Neural progenitor cell (in vitro differentiated cells): Measurements from ENCODE around the gene GAL3ST2. TPM values are rescaled to one million over a fixed set of nuclear protein-coding genes. Genes with fewer than 3 reads are reported as not detected.
A peak's percentile ranks its signal among the peaks of the same experiment; 100 is the strongest.

Source experiments
- DNase-seq: peaks from one replicate; pipeline ENCODE4 v3.0.0-alpha.2; 2016; ENCODE audit warnings: low spot score
- H2AFZ ChIP-seq: fragments of 200-600 bp; sonication (generic); replicated peaks from 2 replicates; pipeline ENCODE4 v1.6.1; 2016; ENCODE audit warnings: antibody characterized with exemption
- H3F3A ChIP-seq: fragments of 200-600 bp; sonication (generic); 2 replicates; pipeline ENCODE4 v1.6.1; 2016; ENCODE audit warnings: antibody characterized with exemption, low read depth
- H3K27ac ChIP-seq: fragments of 200-600 bp; sonication (generic); 2 replicates; pipeline ENCODE4 v1.5.1; 2016; ENCODE audit warnings: mild to moderate bottlenecking
- H3K27me3 ChIP-seq: fragments of 200-600 bp; sonication (generic); 2 replicates; pipeline ENCODE4 v1.6.1; 2016; ENCODE audit warnings: mild to moderate bottlenecking, moderate library complexity
- H3K36me3 ChIP-seq: fragments of 200-600 bp; sonication (generic); 2 replicates; pipeline ENCODE4 v1.5.1; 2016
- H3K4me1 ChIP-seq: fragments of 200-600 bp; sonication (generic); 2 replicates; pipeline ENCODE4 v1.6.1; 2016; ENCODE audit warnings: mixed run types
- H3K4me2 ChIP-seq: fragments of 200-600 bp; sonication (generic); 2 replicates; pipeline ENCODE4 v1.6.1; 2016
- H3K4me3 ChIP-seq: fragments of 200-600 bp; sonication (generic); 2 replicates; pipeline ENCODE4 v1.5.1; 2016
- H3K79me2 ChIP-seq: fragments of 200-600 bp; sonication (generic); 2 replicates; pipeline ENCODE4 v1.6.1; 2016; ENCODE audit warnings: low read depth
- H3K9ac ChIP-seq: fragments of 200-600 bp; sonication (generic); 2 replicates; pipeline ENCODE4 v1.6.1; 2016
- H3K9me3 ChIP-seq: fragments of 200-600 bp; sonication (generic); 2 replicates; pipeline ENCODE4 v1.5.1; 2016; ENCODE audit warnings: low read depth
- H4K20me1 ChIP-seq: fragments of 200-600 bp; sonication (generic); 2 replicates; pipeline ENCODE4 v1.6.1; 2016; ENCODE audit warnings: low read depth
- H3K27ac Mint-ChIP-seq: 3 replicates; pipeline ENCODE4 v1.8.0; 2021; ENCODE audit warnings: mixed read lengths
- H3K27me3 Mint-ChIP-seq: 2 replicates; pipeline ENCODE4 v1.8.0; 2022; ENCODE audit warnings: low read depth, mild to moderate bottlenecking, inconsistent platforms, moderate library complexity, mixed read lengths; ENCODE audit not compliant: insufficient read depth
- H3K36me3 Mint-ChIP-seq: 3 replicates; pipeline ENCODE4 v1.8.0; 2021; ENCODE audit warnings: mixed read lengths
- H3K4me1 Mint-ChIP-seq: 3 replicates; pipeline ENCODE4 v1.8.0; 2021; ENCODE audit warnings: mixed read lengths
- H3K4me3 Mint-ChIP-seq: 3 replicates; pipeline ENCODE4 v1.8.0; 2021; ENCODE audit warnings: mild to moderate bottlenecking, moderate library complexity, mixed read lengths
- H3K9me3 Mint-ChIP-seq: 3 replicates; pipeline ENCODE4 v1.8.0; 2020; ENCODE audit warnings: mixed read lengths
- EZH2 ChIP-seq: fragments of 200-600 bp; sonication (generic); IDR thresholded peaks from 2 replicates; pipeline ENCODE4 v1.6.1; 2017; ENCODE audit warnings: antibody characterized with exemption, mild to moderate bottlenecking, moderate library complexity
- EZH2phosphoT487 ChIP-seq: fragments of 200-600 bp; sonication (generic); IDR thresholded peaks from 2 replicates; pipeline ENCODE4 v1.6.1; 2017; ENCODE audit warnings: antibody characterized with exemption
- total RNA-seq: library from RNA; depleted of rRNA; stranded (reverse); fragments of >200 nt; gene quantifications from 2 replicates; pipeline ENCODE4 v1.2.3, GENCODE V29; 2015; ENCODE audit warnings: low replicate concordance
- TF ChIP-seq, protein P1 (sequence below): fragments of 200-600 bp; sonication (generic); IDR thresholded peaks from 2 replicates; pipeline ENCODE4 v1.5.1; 2017; ENCODE audit warnings: antibody characterized with exemption, mild to moderate bottlenecking

Gene GAL3ST2
- total RNA-seq, 1 donor from 2014 or later = not detected

- no peak overlapping the region for H3K4me3 ChIP-seq
- peaks cover 35% of the 10 kb centered on the region for H3K27me3 ChIP-seq
- H3K4me1 ChIP-seq = no peaks in the 10 kb centered on the region
- DNase-seq = no peak
- H3K36me3 ChIP-seq = no peaks in the 10 kb centered on the region
- H3K4me3 Mint-ChIP-seq = no peak overlapping the region
- no peak overlapping the region for H3K4me2 ChIP-seq
- H2AFZ ChIP-seq = no peak overlapping the region
- H3K9me3 ChIP-seq = no peaks in the 10 kb centered on the region
- H3K9me3 Mint-ChIP-seq = no peaks in the 10 kb centered on the region
- H3K27me3 Mint-ChIP-seq = peaks cover 24% of the 10 kb centered on the region
- peaks cover 19% of the 10 kb centered on the region for H3K4me1 Mint-ChIP-seq
- H3F3A ChIP-seq = peaks cover 7% of the 10 kb centered on the region
- TF ChIP-seq, protein P1, sequence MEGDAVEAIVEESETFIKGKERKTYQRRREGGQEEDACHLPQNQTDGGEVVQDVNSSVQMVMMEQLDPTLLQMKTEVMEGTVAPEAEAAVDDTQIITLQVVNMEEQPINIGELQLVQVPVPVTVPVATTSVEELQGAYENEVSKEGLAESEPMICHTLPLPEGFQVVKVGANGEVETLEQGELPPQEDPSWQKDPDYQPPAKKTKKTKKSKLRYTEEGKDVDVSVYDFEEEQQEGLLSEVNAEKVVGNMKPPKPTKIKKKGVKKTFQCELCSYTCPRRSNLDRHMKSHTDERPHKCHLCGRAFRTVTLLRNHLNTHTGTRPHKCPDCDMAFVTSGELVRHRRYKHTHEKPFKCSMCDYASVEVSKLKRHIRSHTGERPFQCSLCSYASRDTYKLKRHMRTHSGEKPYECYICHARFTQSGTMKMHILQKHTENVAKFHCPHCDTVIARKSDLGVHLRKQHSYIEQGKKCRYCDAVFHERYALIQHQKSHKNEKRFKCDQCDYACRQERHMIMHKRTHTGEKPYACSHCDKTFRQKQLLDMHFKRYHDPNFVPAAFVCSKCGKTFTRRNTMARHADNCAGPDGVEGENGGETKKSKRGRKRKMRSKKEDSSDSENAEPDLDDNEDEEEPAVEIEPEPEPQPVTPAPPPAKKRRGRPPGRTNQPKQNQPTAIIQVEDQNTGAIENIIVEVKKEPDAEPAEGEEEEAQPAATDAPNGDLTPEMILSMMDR = no peak
- TF ChIP-seq EZH2phosphoT487 (no peak), EZH2 (no peak)
- no peaks in the 10 kb centered on the region for H4K20me1 ChIP-seq
- no peak overlapping the region for H3K27ac Mint-ChIP-seq
- no peak overlapping the region for H3K9ac ChIP-seq
- no peak overlapping the region for H3K27ac ChIP-seq
- no peaks in the 10 kb centered on the region for H3K36me3 Mint-ChIP-seq
- no peaks in the 10 kb centered on the region for H3K79me2 ChIP-seq
Observed at GRCh38 chr2:241841181-241842066, 64.8 kb downstream of the GAL3ST2 start.

- Mint-ChIP-seq H3K36me3 (no peaks in the 10 kb centered on the region), H3K27ac (no peak overlapping the region), H3K4me3 (no peak overlapping the region), H3K9me3 (no peaks in the 10 kb centered on the region), H3K27me3 (peaks cover 26% of the 10 kb centered on the region), H3K4me1 (peaks cover 19% of the 10 kb centered on the region)
- no peak for TF ChIP-seq EZH2
- TF ChIP-seq EZH2phosphoT487 = no peak
- TF ChIP-seq, protein P1 = no peak
- H3K36me3 ChIP-seq = no peaks in the 10 kb centered on the region
- H3F3A ChIP-seq = peaks cover 7% of the 10 kb centered on the region
- H3K4me3 ChIP-seq = no peak overlapping the region
- no peak overlapping the region for H3K4me2 ChIP-seq
- no peak overlapping the region for H2AFZ ChIP-seq
- H3K27ac ChIP-seq = no peak overlapping the region
- H3K9me3 ChIP-seq = no peaks in the 10 kb centered on the region
- no peak for DNase-seq
- H4K20me1 ChIP-seq = no peaks in the 10 kb centered on the region
- H3K9ac ChIP-seq = no peak overlapping the region
- peaks cover 37% of the 10 kb centered on the region for H3K27me3 ChIP-seq
- H3K4me1 ChIP-seq = no peaks in the 10 kb centered on the region
- H3K79me2 ChIP-seq = no peaks in the 10 kb centered on the region
Observed at GRCh38 chr2:241842067-241842415, 65.4 kb downstream of the GAL3ST2 start.

GRCh38 chr2:241842620-241843211 is 66.1 kb downstream of the GAL3ST2 start:
- H2AFZ ChIP-seq = no peak overlapping the region
- H3K27ac ChIP-seq = no peak overlapping the region
- no peak overlapping the region for H3K4me3 ChIP-seq
- Mint-ChIP-seq H3K36me3 (no peaks in the 10 kb centered on the region), H3K27ac (peak overlapping the region; percentile 72), H3K9me3 (no peaks in the 10 kb centered on the region), H3K27me3 (peaks cover 26% of the 10 kb centered on the region), H3K4me3 (no peak overlapping the region), H3K4me1 (peaks cover 19% of the 10 kb centered on the region)
- H3F3A ChIP-seq = peaks cover 7% of the 10 kb centered on the region
- no peaks in the 10 kb centered on the region for H3K4me1 ChIP-seq
- no peak for TF ChIP-seq EZH2phosphoT487
- TF ChIP-seq, protein P1 = no peak
- no peak for TF ChIP-seq EZH2
- H3K79me2 ChIP-seq = no peaks in the 10 kb centered on the region
- H3K9ac ChIP-seq = no peak overlapping the region
- DNase-seq = no peak
- no peaks in the 10 kb centered on the region for H4K20me1 ChIP-seq
- no peaks in the 10 kb centered on the region for H3K36me3 ChIP-seq
- no peak overlapping the region for H3K4me2 ChIP-seq
- H3K27me3 ChIP-seq = peaks cover 37% of the 10 kb centered on the region
- H3K9me3 ChIP-seq = no peaks in the 10 kb centered on the region
